H1 (cell line): Measurements from ENCODE around the gene SLC35F3.

Experiments used
- CBX8 ChIP-seq: fragments of 300-800, 300-1000 bp; sonication (generic); IDR thresholded peaks from 2 replicates; pipeline ENCODE4 v1.7.1; 2016; ENCODE audit warnings: low read depth, low read length, borderline replicate concordance
- POLR2A ChIP-seq, 2 experiments: IDR thresholded peaks; 1 replicate in 1 of 2; 2 replicates in 1 of 2; pipeline ENCODE4 v1.6.1; 2011; ENCODE audit warnings: low read depth in 2 of 2, low read length in 2 of 2, mild to moderate bottlenecking in 2 of 2; ENCODE audit errors: control extremely low read depth in 1 of 2
- TAF1 ChIP-seq: IDR thresholded peaks from 2 replicates; pipeline ENCODE4 v1.6.1; 2011; ENCODE audit warnings: mild to moderate bottlenecking, low read depth, low read length
- YY1 ChIP-seq: IDR thresholded peaks from 2 replicates; pipeline ENCODE4 v1.6.1; 2011; ENCODE audit warnings: low read depth, mild to moderate bottlenecking, low read length
- TF ChIP-seq, protein P1 (sequence below), 3 experiments: IDR thresholded peaks; 1 replicate in 2 of 3; 2 replicates in 1 of 3; pipeline versions ENCODE4 v1.5.1 to v1.6.1; 2011; ENCODE audit warnings: low read length in 3 of 3, mild to moderate bottlenecking in 3 of 3, inconsistent platforms in 2 of 3, low read depth in 1 of 3, moderate library complexity in 1 of 3; ENCODE audit not compliant: insufficient read depth in 1 of 3; ENCODE audit errors: control extremely low read depth in 1 of 3
- TF ChIP-seq, protein P2 (sequence below): IDR thresholded peaks from 2 replicates; pipeline ENCODE4 v1.6.1; 2012; ENCODE audit warnings: inconsistent platforms

DNA sequence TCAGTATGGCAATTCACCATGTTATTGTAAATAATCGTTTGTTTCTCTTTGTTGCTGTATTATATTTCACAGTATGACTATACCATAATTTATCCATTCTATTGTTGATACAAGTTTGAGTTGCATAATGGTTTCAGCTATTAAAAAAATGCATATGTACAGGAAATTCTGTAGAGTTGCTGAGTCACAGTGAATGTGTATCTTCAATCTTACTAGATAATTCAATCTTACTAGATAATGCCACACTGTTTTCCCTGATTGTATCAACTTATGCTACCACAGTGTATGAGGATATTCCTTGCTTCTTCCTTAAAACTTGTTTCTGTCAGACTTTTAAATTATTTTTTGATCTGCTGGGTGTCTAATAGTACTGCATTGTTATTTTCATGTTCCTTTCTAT is 465.3 kb downstream of the SLC35F3 start:
- TF ChIP-seq, protein P1, sequence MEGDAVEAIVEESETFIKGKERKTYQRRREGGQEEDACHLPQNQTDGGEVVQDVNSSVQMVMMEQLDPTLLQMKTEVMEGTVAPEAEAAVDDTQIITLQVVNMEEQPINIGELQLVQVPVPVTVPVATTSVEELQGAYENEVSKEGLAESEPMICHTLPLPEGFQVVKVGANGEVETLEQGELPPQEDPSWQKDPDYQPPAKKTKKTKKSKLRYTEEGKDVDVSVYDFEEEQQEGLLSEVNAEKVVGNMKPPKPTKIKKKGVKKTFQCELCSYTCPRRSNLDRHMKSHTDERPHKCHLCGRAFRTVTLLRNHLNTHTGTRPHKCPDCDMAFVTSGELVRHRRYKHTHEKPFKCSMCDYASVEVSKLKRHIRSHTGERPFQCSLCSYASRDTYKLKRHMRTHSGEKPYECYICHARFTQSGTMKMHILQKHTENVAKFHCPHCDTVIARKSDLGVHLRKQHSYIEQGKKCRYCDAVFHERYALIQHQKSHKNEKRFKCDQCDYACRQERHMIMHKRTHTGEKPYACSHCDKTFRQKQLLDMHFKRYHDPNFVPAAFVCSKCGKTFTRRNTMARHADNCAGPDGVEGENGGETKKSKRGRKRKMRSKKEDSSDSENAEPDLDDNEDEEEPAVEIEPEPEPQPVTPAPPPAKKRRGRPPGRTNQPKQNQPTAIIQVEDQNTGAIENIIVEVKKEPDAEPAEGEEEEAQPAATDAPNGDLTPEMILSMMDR (IDR thresholded peaks at IDR 0.05; ENCODE audit: control extremely low read depth in 1 of 3, insufficient read depth in 1 of 3, low read depth in 1 of 3, low read length in 3 of 3) = no peak
- TF ChIP-seq POLR2A (IDR thresholded peaks at IDR 0.05; ENCODE audit: control extremely low read depth in 1 of 2, low read depth in 2 of 2, low read length in 2 of 2) (no peak), TAF1 (no peak), CBX8 (no peak), YY1 (no peak)
- TF ChIP-seq, protein P2, sequence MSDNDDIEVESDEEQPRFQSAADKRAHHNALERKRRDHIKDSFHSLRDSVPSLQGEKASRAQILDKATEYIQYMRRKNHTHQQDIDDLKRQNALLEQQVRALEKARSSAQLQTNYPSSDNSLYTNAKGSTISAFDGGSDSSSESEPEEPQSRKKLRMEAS = no peak
